K562 (cell line): ENCODE measurements around the gene NFAM1. TPM values are rescaled to one million over a fixed set of nuclear protein-coding genes. Genes with fewer than 3 reads are reported as not detected.

Experiments
- ATAC-seq: fragments of 200-7000 bp; cut with Tn5 transposase; 3 replicates; pipeline ENCODE4 v1.9.1; 2020; ENCODE audit warnings: moderate library complexity
- BruUV-seq: library from RNA; stranded (reverse); fragments of 400-500 nt; replicated peaks from 2 replicates; lab custom pipeline; 2021; lab: Mats Ljungman, UMichigan
- CTCF ChIA-PET: fragments of 300-600 bp; formaldehyde crosslinking; extraction: SDS; loops from one replicate; lab custom pipeline; 2021; ENCODE audit warnings: low intra/inter-chr PET ratio; lab: Yijun Ruan, JAX
- POLR2A ChIA-PET: fragments of 300-600, 350-650 bp; sonication (Branson Sonifier 250); formaldehyde crosslinking; extraction: SDS; loops from one replicate; lab custom pipeline; 2021; ENCODE audit warnings: antibody characterized with exemption, inconsistent platforms; lab: Yijun Ruan, JAX
- DNase-seq, 4 experiments: peaks; one replicate each; pipeline versions ENCODE4 v3.0.0 to v3.0.0-alpha.2; 2011 to 2018; ENCODE audit warnings: low spot score in 3 of 4, mixed read lengths in 3 of 4; ENCODE audit errors: extremely low read depth in 1 of 4
- FAIRE-seq: peaks from 2 replicates; lab custom pipeline; 2011; peaks lifted over from hg19 to GRCh38; lab: Jason Lieb, UNC
- H2AFZ ChIP-seq: 2 replicates; pipeline ENCODE4 v1.6.0; 2011; ENCODE audit warnings: low read depth, low read length, control low read depth, inconsistent platforms
- H3K27ac ChIP-seq: fragments of 200-600 bp; 3 replicates; pipeline ENCODE4 v1.8.0; 2011; ENCODE audit warnings: low read depth, mild to moderate bottlenecking, control low read depth, inconsistent platforms, low read length, moderate library complexity, mixed read lengths; ENCODE audit errors: extremely low read depth
- H3K27me3 ChIP-seq, 2 experiments: fragments of 300-600 bp in 1 of 2; 2 replicates in 1 of 2; 3 replicates in 1 of 2; pipeline versions ENCODE4 v1.6.0 to v1.8.0; 2011; ENCODE audit warnings: inconsistent platforms in 2 of 2, low read length in 2 of 2, mild to moderate bottlenecking in 1 of 2, mixed read lengths in 1 of 2, moderate library complexity in 1 of 2; ENCODE audit not compliant: control insufficient read depth in 2 of 2, insufficient read depth in 2 of 2
- H3K36me3 ChIP-seq: fragments of 300-600 bp; 3 replicates; pipeline ENCODE4 v1.8.0; 2011; ENCODE audit warnings: mild to moderate bottlenecking, low read length, inconsistent platforms; ENCODE audit not compliant: control insufficient read depth, insufficient read depth
- H3K4me1 ChIP-seq, 2 experiments: fragments of 200-600 bp in 1 of 2; replicated peaks in 1 of 2; 2 replicates in 1 of 2; 3 replicates in 1 of 2; pipeline versions ENCODE4 v1.5.1 to v1.8.0; 2011; ENCODE audit warnings: inconsistent platforms in 2 of 2, low read length in 2 of 2, mild to moderate bottlenecking in 1 of 2, mixed read lengths in 1 of 2, moderate library complexity in 1 of 2; ENCODE audit not compliant: control insufficient read depth in 2 of 2, insufficient read depth in 2 of 2
- H3K4me2 ChIP-seq: 2 replicates; pipeline ENCODE4 v1.6.1; 2011; ENCODE audit warnings: low read length, control low read depth, inconsistent platforms, mixed read lengths; ENCODE audit not compliant: insufficient read depth
- H3K4me3 ChIP-seq: fragments of 200-600 bp; sonication (generic), shearing (Covaris generic); 2 replicates; pipeline ENCODE4 v1.5.1; 2016; ENCODE audit warnings: control low read depth, inconsistent platforms
- H3K79me2 ChIP-seq: fragments of 200-600 bp; 3 replicates; pipeline ENCODE4 v1.8.0; 2011; ENCODE audit warnings: low read length, inconsistent platforms; ENCODE audit not compliant: control insufficient read depth, insufficient read depth
- H3K9ac ChIP-seq, 2 experiments: 2 replicates each; pipeline versions ENCODE4 v1.6.0 to v1.6.1; 2011; ENCODE audit warnings: low read depth in 2 of 2, low read length in 2 of 2, control low read depth in 1 of 2, inconsistent platforms in 1 of 2, mild to moderate bottlenecking in 1 of 2, mixed read lengths in 1 of 2; ENCODE audit not compliant: insufficient read depth in 1 of 2
- H3K9me1 ChIP-seq: one replicate; pipeline ENCODE4 v1.6.0; 2011; ENCODE audit warnings: inconsistent platforms, mild to moderate bottlenecking, low read length, moderate library complexity; ENCODE audit not compliant: control insufficient read depth, insufficient read depth
- H3K9me3 ChIP-seq: replicated peaks from 2 replicates; pipeline ENCODE4 v1.5.1; 2011; ENCODE audit warnings: low read depth, low read length, inconsistent platforms; ENCODE audit not compliant: control insufficient read depth, insufficient read depth
- H4K20me1 ChIP-seq: replicated peaks from 2 replicates; pipeline ENCODE4 v1.6.1; 2011; ENCODE audit warnings: low read length, inconsistent platforms, mixed read lengths; ENCODE audit not compliant: control insufficient read depth, insufficient read depth
- DMBX1 ChIP-seq: fragments of 250-450 bp; sonication (Bioruptor Pico); IDR thresholded peaks from 2 replicates; pipeline ENCODE4 v1.8.0; 2022; ENCODE audit warnings: inconsistent platforms, mild to moderate bottlenecking, moderate library complexity, borderline replicate concordance
- E2F1 ChIP-seq: sonication (generic); formaldehyde crosslinking; IDR thresholded peaks from 2 replicates; pipeline ENCODE4 v1.8.1; 2023; ENCODE audit warnings: mild to moderate bottlenecking, missing genetic modification reagents, moderate library complexity
- GMEB1 ChIP-seq: fragments of 250-450 bp; sonication (Bioruptor Pico); IDR thresholded peaks from 2 replicates; pipeline ENCODE4 v1.4.0; 2020; ENCODE audit warnings: mild to moderate bottlenecking
- MLLT1 ChIP-seq, 2 experiments: fragments of 450-650 bp; IDR thresholded peaks; 2 replicates each; pipeline ENCODE4 v1.6.1; 2016
- NR2C2 ChIP-seq, 2 experiments: fragments of 200-800 bp in 1 of 2; sonication (Bioruptor generic) in 1 of 2; sonication (generic) in 1 of 2; formaldehyde crosslinking in 1 of 2; IDR thresholded peaks; 2 replicates each; pipeline versions ENCODE4 v1.6.1 to v1.8.0; 2016 to 2022; ENCODE audit warnings: mild to moderate bottlenecking in 1 of 2, missing compliant biosample characterization in 1 of 2, missing genetic modification characterization in 1 of 2, missing genetic modification reagents in 1 of 2
- PRDM10 ChIP-seq: fragments of 450-650 bp; IDR thresholded peaks from 2 replicates; pipeline ENCODE4 v1.6.1; 2018; ENCODE audit not compliant: partially characterized antibody
- PTTG1 ChIP-seq: fragments of 450-650 bp; IDR thresholded peaks from 2 replicates; pipeline ENCODE4 v1.6.1; 2016; ENCODE audit warnings: low read depth, mild to moderate bottlenecking, missing genetic modification characterization, missing compliant biosample characterization
- SUPT5H ChIP-seq: fragments of 450-650 bp; IDR thresholded peaks from 2 replicates; pipeline ENCODE4 v1.6.1; 2016
- TGIF2 ChIP-seq: sonication (generic); formaldehyde crosslinking; IDR thresholded peaks from 2 replicates; pipeline ENCODE4 v1.8.1; 2022; ENCODE audit warnings: mild to moderate bottlenecking, missing genetic modification reagents, moderate library complexity
- ZNF764 ChIP-seq: fragments of 250-450 bp; sonication (Bioruptor Pico); IDR thresholded peaks from 2 replicates; pipeline ENCODE4 v1.4.0; 2020; ENCODE audit warnings: low read depth, mild to moderate bottlenecking, moderate library complexity
- WGBS: fragments of 100-300 bp; shearing (Covaris generic); methylation state at CpG from one replicate; pipeline ENCODE4 v1.1.6; 2016; ENCODE audit warnings: low coverage, mixed read lengths; ENCODE audit not compliant: insufficient coverage; ENCODE audit errors: missing lambda C conversion rate; 5-methylcytosine and 5-hydroxymethylcytosine counted together
- in situ Hi-C: fragments of 300-500 bp; cut with MboI; formaldehyde crosslinking; loops from 4 replicates; pipeline ENCODE4 v1.15.0; 2018; ENCODE audit warnings: inconsistent platforms, mixed read lengths
- intact Hi-C: fragments of 100-400 bp; cut with micrococcal nuclease; formaldehyde crosslinking; loops from 2 replicates; pipeline ENCODE4 v1.14.2; 2022
- polyA plus RNA-seq, 8 experiments: library from polyadenylated mRNA; depleted of rRNA in 4 of 8; stranded (reverse) in 5 of 8; unstranded in 3 of 8; fragments of >200 nt; fragmentation: Nextera tagmentation in 2 of 8; fragmentation: Illumina TruSeq in 1 of 8; extraction: Ambion mirVana in 2 of 8; extraction: Trizol in 1 of 8; gene quantifications; 2 replicates each; pipeline versions ENCODE4 v1.2.1 to v1.2.3, GENCODE V29; 2011 to 2014; ENCODE audit warnings: inconsistent platforms in 1 of 8, missing spikeins in 1 of 8
- total RNA-seq, 7 experiments: library from RNA; depleted of rRNA in 6 of 7; stranded (reverse); fragments of >200 nt in 6 of 7; fragmentation: Illumina TruSeq in 2 of 7; extraction: Trizol in 2 of 7; gene quantifications; 2 replicates each; pipeline versions ENCODE4 v1.2.1 to v1.2.3, GENCODE V29; 2011 to 2021; ENCODE audit warnings: low replicate concordance in 1 of 7

The NFAM1 gene
- total and polyA plus RNA-seq, 9 of the 15 experiments (the other 6 are each of a cell fraction or from before 2014, with no cell fraction given) = 0.01 to 0.18 (median 0.03) TPM; not detected in 5

GRCh38 chr22:42437488-42438292 lies 5.5 kb upstream of the NFAM1 start:
- Histone ChIP-seq H3K27me3 (peaks cover 0 to 21% of the 10 kb centered on the region in 2 experiments; a peak in 2 of 5 replicates), H3K36me3 (no peaks in the 10 kb centered on the region), H3K4me1 (peaks cover 3 to 29% of the 10 kb centered on the region in 2 experiments; a peak in 4 of 5 replicates), H3K4me3 (peak overlapping the region; percentile 29; the same call in 1 of the 2 replicates), H3K9ac (peak overlapping the region in 1 of 2 experiments; percentile 68; a peak in 1 of 4 replicates), H3K27ac (no peak overlapping the region), H4K20me1 (no peaks in the 10 kb centered on the region), H3K4me2 (peak overlapping the region; percentile 67), H3K79me2 (no peaks in the 10 kb centered on the region), H3K9me1 (no peaks in the 10 kb centered on the region), H2AFZ (peak overlapping the region; percentile 59), H3K9me3 (no peaks in the 10 kb centered on the region)
- peak; percentile 95 for ATAC-seq
- intact Hi-C loops = loop anchor here (1.0 to 10.0 kb wide), 4 partner anchors 35 to 268 kb away; no protein-coding TSS in a partner anchor
- in situ Hi-C loops = loop anchor here (25.0 kb wide), 1 partner anchor 475 kb away; the partner anchor contains the start of genes SEPTIN3 and SMIM45
- BruUV-seq = no TSS peak
- peak; percentile 74 to 79 (median 76) for DNase-seq
- WGBS = 5% methylated on average over 22 of the region's 33 CpGs
- FAIRE-seq = peak; percentile 85
- POLR2A ChIA-PET = interaction anchor here (0.6 kb wide), 2 partner anchors 69 to 124 kb away, joined by 3 to 4 read pairs; no protein-coding TSS in a partner anchor
- CTCF ChIA-PET = interaction anchor here (0.6 to 4.2 kb wide), 6 partner anchors 36 to 741 kb away, joined by 3 to 48 read pairs (median 4); no protein-coding TSS in a partner anchor
- TF ChIP-seq DMBX1 (CRISPR knock-in tag) = no peak
- no peak for TF ChIP-seq PRDM10
- no peak for TF ChIP-seq GMEB1 (CRISPR knock-in tag)
- no peak for TF ChIP-seq NR2C2 (CRISPR knock-in tag; IDR thresholded peaks at IDR 0.05)
- TF ChIP-seq NR2C2 (tag; IDR thresholded peaks at IDR 0.05) = no peak
- no peak for TF ChIP-seq ZNF764 (CRISPR knock-in tag)
- no peak for TF ChIP-seq MLLT1 (IDR thresholded peaks at IDR 0.05)
- no peak for TF ChIP-seq SUPT5H
- TF ChIP-seq TGIF2 (CRISPR knock-in tag) = no peak
- TF ChIP-seq PTTG1 = no peak
- no peak for TF ChIP-seq E2F1
